HepG2 (cell line): ENCODE results near the gene PGP. TPM values are rescaled to one million over a fixed set of nuclear protein-coding genes. Genes with fewer than 3 reads are reported as not detected.
A peak's percentile ranks its signal among the peaks of the same experiment; 100 is the strongest.

Experiments used
- ARNT ChIP-seq: fragments of 450-650 bp; IDR thresholded peaks from 2 replicates; pipeline ENCODE4 v1.6.1; 2017
- BORCS8-MEF2B ChIP-seq: sonication (generic); formaldehyde crosslinking; IDR thresholded peaks from 2 replicates; pipeline ENCODE4 v1.8.0; 2022; ENCODE audit warnings: mild to moderate bottlenecking, missing genetic modification reagents
- CREM ChIP-seq, 2 experiments: sonication (generic) in 1 of 2; formaldehyde crosslinking in 1 of 2; IDR thresholded peaks; 2 replicates each; pipeline versions ENCODE4 v1.4.0 to v1.6.1; 2016 to 2020; ENCODE audit warnings: antibody characterized with exemption in 1 of 2, mild to moderate bottlenecking in 1 of 2, missing genetic modification reagents in 1 of 2
- GPN1 ChIP-seq: sonication (generic); formaldehyde crosslinking; IDR thresholded peaks from 2 replicates; pipeline ENCODE4 v1.5.1; 2020; ENCODE audit warnings: missing genetic modification reagents, borderline replicate concordance
- MLLT10 ChIP-seq: sonication (generic); formaldehyde crosslinking; IDR thresholded peaks from 2 replicates; pipeline ENCODE4 v1.4.0; 2020; ENCODE audit warnings: missing genetic modification reagents
- SMYD3 ChIP-seq: sonication (generic); formaldehyde crosslinking; IDR thresholded peaks from 2 replicates; pipeline ENCODE4 v1.8.1; 2023; ENCODE audit warnings: mild to moderate bottlenecking, missing genetic modification reagents
- TP53 ChIP-seq: sonication (generic); formaldehyde crosslinking; conservative IDR thresholded peaks from 2 replicates; pipeline ENCODE4 v1.4.0; 2020; ENCODE audit warnings: missing genetic modification reagents
- ZFP1 ChIP-seq: IDR thresholded peaks from 2 replicates; pipeline ENCODE4 v1.6.1; 2016
- ZFP36L2 ChIP-seq: sonication (generic); formaldehyde crosslinking; IDR thresholded peaks from 2 replicates; pipeline ENCODE4 v1.4.0; 2020; ENCODE audit warnings: missing genetic modification reagents
- ZNF292 ChIP-seq: sonication (generic); formaldehyde crosslinking; IDR thresholded peaks from 2 replicates; pipeline ENCODE4 v1.8.1; 2022; ENCODE audit warnings: mild to moderate bottlenecking, low read depth, missing genetic modification reagents, borderline replicate concordance
- ZNF746 ChIP-seq: sonication (generic); formaldehyde crosslinking; IDR thresholded peaks from 2 replicates; pipeline ENCODE4 v1.8.0; 2022; ENCODE audit warnings: mild to moderate bottlenecking, missing genetic modification reagents
- polyA plus RNA-seq, 8 experiments: library from polyadenylated mRNA; depleted of rRNA in 3 of 8; stranded (reverse) in 7 of 8; unstranded in 1 of 8; fragments of >200 nt; fragmentation: Illumina TruSeq in 4 of 8; extraction: Trizol in 4 of 8; gene quantifications; 2 replicates each; pipeline versions ENCODE4 v1.2.1 to v1.2.3, GENCODE V29; 2011 to 2016; ENCODE audit warnings: low read depth in 4 of 8, missing spikeins in 1 of 8, mixed read lengths in 1 of 8; ENCODE audit not compliant: insufficient read depth in 1 of 8
- total RNA-seq, 5 experiments: library from RNA; depleted of rRNA; stranded (reverse); fragments of >200 nt; fragmentation: Illumina TruSeq; extraction: Trizol; gene quantifications; 2 replicates each; pipeline ENCODE4 v1.2.3, GENCODE V29; 2016; ENCODE audit warnings: low read depth in 1 of 5
- TF ChIP-seq, protein P1 (sequence below): sonication (generic); formaldehyde crosslinking; IDR thresholded peaks from one replicate; pipeline ENCODE4 v1.5.1; 2020; ENCODE audit warnings: mild to moderate bottlenecking, missing genetic modification reagents; ENCODE audit errors: not compliant biosample characterization
- TF ChIP-seq, protein P2 (sequence below): IDR thresholded peaks from 2 replicates; pipeline ENCODE4 v1.6.1; 2016
- TF ChIP-seq, protein P3 (sequence below), 2 experiments: IDR thresholded peaks; 2 replicates each; pipeline ENCODE4 v1.6.1; 2011 to 2012; ENCODE audit warnings: low read length in 2 of 2, borderline replicate concordance in 1 of 2, low read depth in 1 of 2, mild to moderate bottlenecking in 1 of 2, moderate library complexity in 1 of 2
- TF ChIP-seq, protein P4 (sequence below): sonication (generic); formaldehyde crosslinking; IDR thresholded peaks from 2 replicates; pipeline ENCODE4 v1.4.0; 2020; ENCODE audit warnings: missing genetic modification reagents

Gene PGP
- total and polyA plus RNA-seq, 2 of the 13 experiments (the other 11 are each of a cell fraction or from before 2014, with no cell fraction given) = 7.3 to 18.3 TPM

DNA sequence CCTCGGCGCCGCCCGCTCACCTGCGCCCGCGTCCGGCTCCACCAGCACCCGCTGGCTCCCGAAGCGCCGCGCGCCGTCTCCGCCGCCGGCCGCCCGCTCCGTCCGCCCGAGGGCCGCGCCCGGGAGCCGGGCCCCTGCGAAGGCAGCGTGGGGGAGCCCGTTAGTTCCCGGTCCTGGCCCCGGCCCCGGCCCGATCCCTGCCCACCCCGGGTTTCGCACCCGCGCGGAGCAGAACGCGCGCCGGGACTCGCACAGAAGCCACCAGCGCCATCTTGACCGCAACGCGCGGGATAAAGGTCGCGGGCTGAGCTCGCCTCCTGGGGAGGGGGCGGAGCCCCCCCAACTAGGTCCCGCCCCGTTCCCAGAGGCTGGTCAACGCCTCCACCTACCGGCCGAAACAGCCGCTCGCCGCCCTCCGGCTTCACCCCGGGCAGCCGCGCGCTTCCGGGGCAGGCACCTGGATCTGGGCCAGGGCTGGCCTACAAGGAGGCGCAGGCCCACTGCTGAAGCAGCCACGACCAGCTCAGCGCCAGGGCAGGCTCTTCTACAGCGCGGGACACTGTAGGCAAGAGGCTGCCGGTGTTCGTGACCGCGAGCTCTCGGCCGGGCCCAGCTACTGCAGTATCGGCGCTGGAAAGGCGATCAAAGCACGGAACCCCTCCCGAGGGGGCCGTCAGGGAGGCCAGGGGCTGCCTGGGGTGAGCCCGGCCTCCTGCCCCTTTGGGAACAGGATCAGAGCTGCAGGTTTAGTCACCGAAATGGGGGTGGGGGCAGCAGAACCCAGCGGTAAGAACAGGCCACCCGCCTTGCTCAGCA is 36.9 kb upstream of the PGP start, which contains the start of gene ECI1 (continued):
- TF ChIP-seq GPN1 (CRISPR knock-in tag) (no peak), ZFP1 (CRISPR knock-in tag) (peak; percentile 43; the same call in 1 of the 2 replicates), ARNT (no peak), MLLT10 (CRISPR knock-in tag) (no peak), SMYD3 (CRISPR knock-in tag) (peak; percentile 30; the same call in 1 of the 2 replicates), ZNF292 (CRISPR knock-in tag) (0 out of 2 replicates have a peak, but pooled peaks have one; percentile 48), ZFP36L2 (no peak), CREM (IDR thresholded peaks at IDR 0.05) (no peak; the same call in 1 of the 2 replicates), CREM (CRISPR knock-in tag; IDR thresholded peaks at IDR 0.05) (no peak), BORCS8-MEF2B (CRISPR knock-in tag) (peak; percentile 60; the same call in 1 of the 2 replicates), ZNF746 (CRISPR knock-in tag) (peak; percentile 49), TP53 (CRISPR knock-in tag) (peak; percentile 55; the same call in 1 of the 2 replicates)
- TF ChIP-seq, protein P1, sequence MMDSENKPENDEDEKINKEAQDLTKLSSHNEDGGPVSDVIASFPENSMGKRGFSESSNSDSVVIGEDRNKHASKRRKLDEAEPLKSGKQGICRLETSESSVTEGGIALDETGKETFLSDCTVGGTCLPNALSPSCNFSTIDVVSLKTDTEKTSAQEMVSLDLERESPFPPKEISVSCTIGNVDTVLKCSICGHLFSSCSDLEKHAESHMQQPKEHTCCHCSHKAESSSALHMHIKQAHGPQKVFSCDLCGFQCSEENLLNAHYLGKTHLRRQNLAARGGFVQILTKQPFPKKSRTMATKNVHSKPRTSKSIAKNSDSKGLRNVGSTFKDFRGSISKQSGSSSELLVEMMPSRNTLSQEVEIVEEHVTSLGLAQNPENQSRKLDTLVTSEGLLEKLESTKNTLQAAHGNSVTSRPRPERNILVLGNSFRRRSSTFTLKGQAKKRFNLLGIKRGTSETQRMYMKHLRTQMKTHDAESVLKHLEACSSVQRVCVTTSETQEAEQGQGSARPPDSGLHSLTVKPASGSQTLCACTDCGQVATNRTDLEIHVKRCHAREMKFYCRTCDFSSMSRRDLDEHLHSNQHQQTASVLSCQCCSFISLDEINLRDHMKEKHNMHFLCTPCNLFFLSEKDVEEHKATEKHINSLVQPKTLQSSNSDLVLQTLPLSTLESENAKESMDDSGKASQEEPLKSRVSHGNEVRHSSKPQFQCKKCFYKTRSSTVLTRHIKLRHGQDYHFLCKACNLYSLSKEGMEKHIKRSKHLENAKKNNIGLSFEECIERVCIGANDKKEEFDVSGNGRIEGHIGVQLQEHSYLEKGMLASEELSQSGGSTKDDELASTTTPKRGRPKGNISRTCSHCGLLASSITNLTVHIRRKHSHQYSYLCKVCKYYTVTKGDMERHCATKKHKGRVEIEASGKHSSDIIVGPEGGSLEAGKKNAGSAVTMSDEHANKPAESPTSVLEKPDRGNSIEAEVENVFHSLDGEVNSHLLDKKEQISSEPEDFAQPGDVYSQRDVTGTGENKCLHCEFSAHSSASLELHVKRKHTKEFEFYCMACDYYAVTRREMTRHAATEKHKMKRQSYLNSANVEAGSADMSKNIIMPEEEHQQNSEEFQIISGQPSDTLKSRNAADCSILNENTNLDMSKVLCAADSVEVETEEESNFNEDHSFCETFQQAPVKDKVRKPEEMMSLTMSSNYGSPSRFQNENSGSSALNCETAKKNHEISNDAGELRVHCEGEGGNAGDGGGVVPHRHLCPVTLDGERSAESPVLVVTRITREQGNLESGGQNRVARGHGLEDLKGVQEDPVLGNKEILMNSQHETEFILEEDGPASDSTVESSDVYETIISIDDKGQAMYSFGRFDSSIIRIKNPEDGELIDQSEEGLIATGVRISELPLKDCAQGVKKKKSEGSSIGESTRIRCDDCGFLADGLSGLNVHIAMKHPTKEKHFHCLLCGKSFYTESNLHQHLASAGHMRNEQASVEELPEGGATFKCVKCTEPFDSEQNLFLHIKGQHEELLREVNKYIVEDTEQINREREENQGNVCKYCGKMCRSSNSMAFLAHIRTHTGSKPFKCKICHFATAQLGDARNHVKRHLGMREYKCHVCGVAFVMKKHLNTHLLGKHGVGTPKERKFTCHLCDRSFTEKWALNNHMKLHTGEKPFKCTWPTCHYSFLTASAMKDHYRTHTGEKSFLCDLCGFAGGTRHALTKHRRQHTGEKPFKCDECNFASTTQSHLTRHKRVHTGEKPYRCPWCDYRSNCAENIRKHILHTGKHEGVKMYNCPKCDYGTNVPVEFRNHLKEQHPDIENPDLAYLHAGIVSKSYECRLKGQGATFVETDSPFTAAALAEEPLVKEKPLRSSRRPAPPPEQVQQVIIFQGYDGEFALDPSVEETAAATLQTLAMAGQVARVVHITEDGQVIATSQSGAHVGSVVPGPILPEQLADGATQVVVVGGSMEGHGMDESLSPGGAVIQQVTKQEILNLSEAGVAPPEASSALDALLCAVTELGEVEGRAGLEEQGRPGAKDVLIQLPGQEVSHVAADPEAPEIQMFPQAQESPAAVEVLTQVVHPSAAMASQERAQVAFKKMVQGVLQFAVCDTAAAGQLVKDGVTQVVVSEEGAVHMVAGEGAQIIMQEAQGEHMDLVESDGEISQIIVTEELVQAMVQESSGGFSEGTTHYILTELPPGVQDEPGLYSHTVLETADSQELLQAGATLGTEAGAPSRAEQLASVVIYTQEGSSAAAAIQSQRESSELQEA (CRISPR knock-in tag) = peak; percentile 75
- TF ChIP-seq, protein P2, sequence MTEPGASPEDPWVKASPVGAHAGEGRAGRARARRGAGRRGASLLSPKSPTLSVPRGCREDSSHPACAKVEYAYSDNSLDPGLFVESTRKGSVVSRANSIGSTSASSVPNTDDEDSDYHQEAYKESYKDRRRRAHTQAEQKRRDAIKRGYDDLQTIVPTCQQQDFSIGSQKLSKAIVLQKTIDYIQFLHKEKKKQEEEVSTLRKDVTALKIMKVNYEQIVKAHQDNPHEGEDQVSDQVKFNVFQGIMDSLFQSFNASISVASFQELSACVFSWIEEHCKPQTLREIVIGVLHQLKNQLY (CRISPR knock-in tag) = peak; percentile 64
- TF ChIP-seq, protein P3, sequence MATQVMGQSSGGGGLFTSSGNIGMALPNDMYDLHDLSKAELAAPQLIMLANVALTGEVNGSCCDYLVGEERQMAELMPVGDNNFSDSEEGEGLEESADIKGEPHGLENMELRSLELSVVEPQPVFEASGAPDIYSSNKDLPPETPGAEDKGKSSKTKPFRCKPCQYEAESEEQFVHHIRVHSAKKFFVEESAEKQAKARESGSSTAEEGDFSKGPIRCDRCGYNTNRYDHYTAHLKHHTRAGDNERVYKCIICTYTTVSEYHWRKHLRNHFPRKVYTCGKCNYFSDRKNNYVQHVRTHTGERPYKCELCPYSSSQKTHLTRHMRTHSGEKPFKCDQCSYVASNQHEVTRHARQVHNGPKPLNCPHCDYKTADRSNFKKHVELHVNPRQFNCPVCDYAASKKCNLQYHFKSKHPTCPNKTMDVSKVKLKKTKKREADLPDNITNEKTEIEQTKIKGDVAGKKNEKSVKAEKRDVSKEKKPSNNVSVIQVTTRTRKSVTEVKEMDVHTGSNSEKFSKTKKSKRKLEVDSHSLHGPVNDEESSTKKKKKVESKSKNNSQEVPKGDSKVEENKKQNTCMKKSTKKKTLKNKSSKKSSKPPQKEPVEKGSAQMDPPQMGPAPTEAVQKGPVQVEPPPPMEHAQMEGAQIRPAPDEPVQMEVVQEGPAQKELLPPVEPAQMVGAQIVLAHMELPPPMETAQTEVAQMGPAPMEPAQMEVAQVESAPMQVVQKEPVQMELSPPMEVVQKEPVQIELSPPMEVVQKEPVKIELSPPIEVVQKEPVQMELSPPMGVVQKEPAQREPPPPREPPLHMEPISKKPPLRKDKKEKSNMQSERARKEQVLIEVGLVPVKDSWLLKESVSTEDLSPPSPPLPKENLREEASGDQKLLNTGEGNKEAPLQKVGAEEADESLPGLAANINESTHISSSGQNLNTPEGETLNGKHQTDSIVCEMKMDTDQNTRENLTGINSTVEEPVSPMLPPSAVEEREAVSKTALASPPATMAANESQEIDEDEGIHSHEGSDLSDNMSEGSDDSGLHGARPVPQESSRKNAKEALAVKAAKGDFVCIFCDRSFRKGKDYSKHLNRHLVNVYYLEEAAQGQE (IDR thresholded peaks at IDR 0.05; ENCODE audit: borderline replicate concordance in 1 of 2, low read depth in 1 of 2, low read length in 2 of 2) = peak in 1 of 2 experiments; percentile 42; a peak in 1 of 4 replicates
- TF ChIP-seq, protein P4, sequence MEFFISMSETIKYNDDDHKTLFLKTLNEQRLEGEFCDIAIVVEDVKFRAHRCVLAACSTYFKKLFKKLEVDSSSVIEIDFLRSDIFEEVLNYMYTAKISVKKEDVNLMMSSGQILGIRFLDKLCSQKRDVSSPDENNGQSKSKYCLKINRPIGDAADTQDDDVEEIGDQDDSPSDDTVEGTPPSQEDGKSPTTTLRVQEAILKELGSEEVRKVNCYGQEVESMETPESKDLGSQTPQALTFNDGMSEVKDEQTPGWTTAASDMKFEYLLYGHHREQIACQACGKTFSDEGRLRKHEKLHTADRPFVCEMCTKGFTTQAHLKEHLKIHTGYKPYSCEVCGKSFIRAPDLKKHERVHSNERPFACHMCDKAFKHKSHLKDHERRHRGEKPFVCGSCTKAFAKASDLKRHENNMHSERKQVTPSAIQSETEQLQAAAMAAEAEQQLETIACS (CRISPR knock-in tag) = peak; percentile 35; the same call in 1 of the 2 replicates
